Sigmoid colon (tissue), 7 donors: Measurements from ENCODE around the gene PNLIPRP2. TPM values are rescaled to one million over a fixed set of nuclear protein-coding genes. Genes with fewer than 3 reads are reported as not detected.

Source experiments
- DNase-seq: peaks from one replicate; pipeline ENCODE4 v3.0.0-alpha.2; 2019
- H3K27ac ChIP-seq, 4 donors: fragments of 200-600 bp; sonication (generic); one replicate each; pipeline ENCODE4 v1.5.1; 2016 to 2019; ENCODE audit warnings: mild to moderate bottlenecking in 1 of 4
- H3K27me3 ChIP-seq, 3 donors: fragments of 200-600 bp; sonication (generic); one replicate each; pipeline ENCODE4 v1.5.1; 2019; ENCODE audit warnings: mild to moderate bottlenecking in 1 of 3
- H3K36me3 ChIP-seq, 4 donors: fragments of 200-600 bp; sonication (generic); one replicate each; pipeline ENCODE4 v1.5.1; 2016 to 2019
- H3K4me1 ChIP-seq, 4 donors: fragments of 200-600 bp; sonication (generic); one replicate each; pipeline ENCODE4 v1.5.1; 2017 to 2019
- H3K4me3 ChIP-seq, 4 donors: fragments of 200-600 bp; sonication (generic); one replicate each; pipeline ENCODE4 v1.5.1; 2017 to 2019; ENCODE audit warnings: mild to moderate bottlenecking in 2 of 4, moderate library complexity in 1 of 4
- H3K9me3 ChIP-seq, 4 donors: fragments of 200-600 bp in 3 of 4; sonication (generic) in 3 of 4; one replicate each; pipeline versions ENCODE4 v1.5.1 to v1.6.1; 2013 to 2019
- EP300 ChIP-seq, 4 donors: sonication (generic); formaldehyde crosslinking; IDR thresholded peaks; one replicate each; pipeline ENCODE4 v1.6.1; 2017; ENCODE audit warnings: antibody characterized with exemption in 4 of 4
- POLR2A ChIP-seq, 2 donors: fragments of 450-650 bp; IDR thresholded peaks; one replicate each; pipeline ENCODE4 v1.6.1; 2016; ENCODE audit warnings: antibody characterized with exemption in 2 of 2, mild to moderate bottlenecking in 2 of 2, moderate library complexity in 2 of 2
- POLR2AphosphoS5 ChIP-seq, 4 donors: sonication (generic); formaldehyde crosslinking; IDR thresholded peaks; one replicate each; pipeline ENCODE4 v1.6.1; 2017; ENCODE audit warnings: antibody characterized with exemption in 4 of 4
- WGBS, 2 donors: extraction: QIAGEN DNeasy Blood & Tissue Kit; methylation state at CpG; one replicate each; pipeline ENCODE4 v1.1.7; 2013; 5-methylcytosine and 5-hydroxymethylcytosine counted together
- intact Hi-C: fragments of 100-400 bp; cut with DNase I; formaldehyde crosslinking; loops from one replicate; pipeline ENCODE4 v1.15.1; 2023
- polyA plus RNA-seq, 3 donors: library from polyadenylated mRNA; stranded (reverse); fragments of 200-250 nt; gene quantifications; one replicate each; pipeline ENCODE4 v1.2.3, GENCODE V29; 2013
- total RNA-seq, 4 donors: library from RNA; depleted of rRNA; stranded (reverse); fragments of >200 nt; gene quantifications; one replicate each; pipeline ENCODE4 v1.1.0, GENCODE V29; 2016
- TF ChIP-seq, protein P1 (sequence below), 4 experiments: fragments of 450-650 bp in 3 of 4; fragments of 200-600 bp in 1 of 4; IDR thresholded peaks; one replicate each; pipeline ENCODE4 v1.5.1; 2016 to 2019; ENCODE audit warnings: antibody characterized with exemption in 4 of 4, mild to moderate bottlenecking in 3 of 4, moderate library complexity in 2 of 4
- donor health status: healthy with polysubstance abuse.
- donor health status: Bipolar disorder and iron deficiency.
- donor health status: healthy.

Gene PNLIPRP2
- total and polyA plus RNA-seq, 7 donors = 0.95 to 1.8 TPM; not detected in 5

DNA sequence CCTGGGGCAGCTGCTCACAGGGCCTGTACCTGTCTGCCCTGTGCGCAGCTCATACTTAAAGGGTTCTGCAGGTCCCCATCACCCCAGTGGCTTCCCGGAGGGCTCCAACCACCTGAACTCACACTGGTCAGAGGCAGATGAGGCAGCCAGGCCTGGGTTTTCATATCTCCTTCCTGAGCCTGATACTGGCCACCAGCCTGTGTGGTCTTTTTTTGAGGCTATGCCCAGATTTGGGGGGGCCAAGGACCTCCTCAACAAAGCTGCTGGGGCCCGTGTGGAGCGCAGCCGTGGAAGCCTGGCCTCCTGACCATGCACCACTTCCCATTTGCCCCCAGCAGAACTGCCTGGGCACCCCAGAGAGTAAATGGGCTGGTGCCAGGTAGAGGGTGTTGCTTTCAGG lies 25.7 kb downstream of the PNLIPRP2 start:
- DNase-seq = no peak

DNA sequence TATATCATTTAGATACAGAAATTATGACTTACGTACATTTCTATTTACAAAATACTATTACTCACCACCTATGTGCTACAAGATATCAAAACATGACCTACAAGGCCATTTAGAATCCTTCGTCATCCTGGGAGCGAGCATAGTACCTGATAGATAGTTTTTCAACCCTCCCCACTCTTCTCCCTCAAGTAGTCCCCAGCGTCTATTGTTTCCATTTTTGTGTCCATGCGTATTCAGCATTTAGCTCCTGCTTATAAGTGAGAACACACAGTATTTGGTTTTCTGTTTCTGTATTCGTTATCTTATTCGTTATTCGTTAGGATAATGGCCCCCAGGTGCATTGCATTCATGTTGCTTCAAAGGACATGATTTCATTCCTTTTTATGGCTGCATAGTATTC lies 28.1 kb downstream of the PNLIPRP2 start:
- Histone ChIP-seq H3K9me3 (no peaks in the 10 kb centered on the region), H3K36me3 (no peaks in the 10 kb centered on the region), H3K4me1 (no peaks in the 10 kb centered on the region), H3K27ac (no peak overlapping the region), H3K27me3 (no peaks in the 10 kb centered on the region), H3K4me3 (no peak overlapping the region)
- intact Hi-C loops = no loop called here
- no peak for DNase-seq
- TF ChIP-seq POLR2AphosphoS5 (IDR thresholded peaks at IDR 0.05) (no peak), POLR2A (IDR thresholded peaks at IDR 0.05) (no peak), EP300 (IDR thresholded peaks at IDR 0.05) (no peak)
- TF ChIP-seq, protein P1, sequence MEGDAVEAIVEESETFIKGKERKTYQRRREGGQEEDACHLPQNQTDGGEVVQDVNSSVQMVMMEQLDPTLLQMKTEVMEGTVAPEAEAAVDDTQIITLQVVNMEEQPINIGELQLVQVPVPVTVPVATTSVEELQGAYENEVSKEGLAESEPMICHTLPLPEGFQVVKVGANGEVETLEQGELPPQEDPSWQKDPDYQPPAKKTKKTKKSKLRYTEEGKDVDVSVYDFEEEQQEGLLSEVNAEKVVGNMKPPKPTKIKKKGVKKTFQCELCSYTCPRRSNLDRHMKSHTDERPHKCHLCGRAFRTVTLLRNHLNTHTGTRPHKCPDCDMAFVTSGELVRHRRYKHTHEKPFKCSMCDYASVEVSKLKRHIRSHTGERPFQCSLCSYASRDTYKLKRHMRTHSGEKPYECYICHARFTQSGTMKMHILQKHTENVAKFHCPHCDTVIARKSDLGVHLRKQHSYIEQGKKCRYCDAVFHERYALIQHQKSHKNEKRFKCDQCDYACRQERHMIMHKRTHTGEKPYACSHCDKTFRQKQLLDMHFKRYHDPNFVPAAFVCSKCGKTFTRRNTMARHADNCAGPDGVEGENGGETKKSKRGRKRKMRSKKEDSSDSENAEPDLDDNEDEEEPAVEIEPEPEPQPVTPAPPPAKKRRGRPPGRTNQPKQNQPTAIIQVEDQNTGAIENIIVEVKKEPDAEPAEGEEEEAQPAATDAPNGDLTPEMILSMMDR (IDR thresholded peaks at IDR 0.05) = no peak
- WGBS, 2 donors = 80 to 90% methylated on average over 8 of the region's 8 CpGs

More for the DNA sequence above, 25.7 kb downstream of the PNLIPRP2 start:
- H3K27me3 ChIP-seq = no peaks in the 10 kb centered on the region
- no peaks in the 10 kb centered on the region for H3K9me3 ChIP-seq
- no peak overlapping the region for H3K4me3 ChIP-seq
- TF ChIP-seq POLR2AphosphoS5 (IDR thresholded peaks at IDR 0.05) = no peak
- TF ChIP-seq, protein P1 (IDR thresholded peaks at IDR 0.05) = no peak
- TF ChIP-seq POLR2A (IDR thresholded peaks at IDR 0.05) = no peak
- TF ChIP-seq EP300 (IDR thresholded peaks at IDR 0.05) = no peak
- H3K4me1 ChIP-seq = no peaks in the 10 kb centered on the region
- 94 to 95% methylated on average over 5 of the region's 5 CpGs for whole genome bisulfite sequencing, 2 donors
- intact Hi-C loops = no loop called here
- no peak overlapping the region for H3K27ac ChIP-seq
- no peaks in the 10 kb centered on the region for H3K36me3 ChIP-seq

DNA sequence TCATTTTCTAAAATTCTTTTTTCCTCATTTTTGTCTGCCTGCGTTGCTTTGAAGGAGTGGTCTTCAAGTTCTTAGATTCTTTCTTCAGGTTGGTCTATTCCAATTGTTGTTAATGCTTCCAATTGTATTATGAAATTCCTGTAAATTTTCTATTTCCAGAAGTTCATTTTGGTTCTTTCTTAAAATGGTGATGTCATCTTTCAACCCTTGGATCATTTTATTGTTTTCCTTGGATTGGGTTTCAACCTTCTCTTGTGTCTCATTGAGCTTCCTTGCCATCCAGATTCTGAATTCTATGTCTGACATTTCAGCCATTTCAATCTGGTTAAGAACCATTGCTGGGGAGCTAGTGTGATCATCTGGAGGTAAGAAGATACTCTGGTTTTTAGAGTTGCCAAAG lies 33.1 kb downstream of the PNLIPRP2 start:
- Histone ChIP-seq H3K4me1 (no peaks in the 10 kb centered on the region), H3K27me3 (peaks cover 0 to 5% (median 0%) of the 10 kb centered on the region in 3 donors), H3K9me3 (no peaks in the 10 kb centered on the region), H3K4me3 (no peak overlapping the region), H3K27ac (no peak overlapping the region), H3K36me3 (no peaks in the 10 kb centered on the region)
- DNase-seq = no peak
- TF ChIP-seq POLR2AphosphoS5 (IDR thresholded peaks at IDR 0.05) (no peak), EP300 (IDR thresholded peaks at IDR 0.05) (no peak), POLR2A (IDR thresholded peaks at IDR 0.05) (no peak)
- TF ChIP-seq, protein P1 (IDR thresholded peaks at IDR 0.05) = no peak
- intact Hi-C loops = no loop called here
- whole genome bisulfite sequencing, 2 donors = 90 to 91% methylated on average over 1 of the region's 1 CpG

DNA sequence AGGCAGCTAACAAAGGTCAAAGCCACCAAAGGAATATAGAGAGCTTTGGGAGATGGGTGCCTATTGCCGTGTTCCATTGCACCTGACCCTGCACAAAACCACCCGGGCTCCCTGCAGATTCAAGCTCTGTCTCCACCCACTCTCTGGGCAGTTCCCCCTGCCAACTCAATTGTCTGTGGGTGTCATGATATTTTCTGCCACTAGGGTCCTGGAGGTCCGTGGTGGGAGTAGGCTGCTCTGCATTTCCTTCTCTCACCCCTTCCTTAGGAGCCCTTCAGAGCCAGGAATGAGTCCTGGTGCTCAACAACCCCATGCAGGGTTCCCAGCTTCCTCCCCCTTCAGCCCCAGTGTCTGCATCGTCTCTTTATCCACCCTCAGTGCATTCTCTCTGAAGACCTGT lies 34.1 kb downstream of the PNLIPRP2 start:
- Histone ChIP-seq H3K27ac (no peak overlapping the region), H3K27me3 (peaks cover 0 to 5% (median 0%) of the 10 kb centered on the region in 3 donors), H3K36me3 (no peaks in the 10 kb centered on the region), H3K4me1 (no peaks in the 10 kb centered on the region), H3K9me3 (no peaks in the 10 kb centered on the region), H3K4me3 (no peak overlapping the region)
- no peak for DNase-seq
- TF ChIP-seq, protein P1 (IDR thresholded peaks at IDR 0.05) = no peak
- TF ChIP-seq POLR2AphosphoS5 (IDR thresholded peaks at IDR 0.05) (no peak), POLR2A (IDR thresholded peaks at IDR 0.05) (no peak), EP300 (IDR thresholded peaks at IDR 0.05) (no peak)
- WGBS, 2 donors = 71 to 81% methylated on average over 4 of the region's 4 CpGs
- intact Hi-C loops = no loop called here

DNA sequence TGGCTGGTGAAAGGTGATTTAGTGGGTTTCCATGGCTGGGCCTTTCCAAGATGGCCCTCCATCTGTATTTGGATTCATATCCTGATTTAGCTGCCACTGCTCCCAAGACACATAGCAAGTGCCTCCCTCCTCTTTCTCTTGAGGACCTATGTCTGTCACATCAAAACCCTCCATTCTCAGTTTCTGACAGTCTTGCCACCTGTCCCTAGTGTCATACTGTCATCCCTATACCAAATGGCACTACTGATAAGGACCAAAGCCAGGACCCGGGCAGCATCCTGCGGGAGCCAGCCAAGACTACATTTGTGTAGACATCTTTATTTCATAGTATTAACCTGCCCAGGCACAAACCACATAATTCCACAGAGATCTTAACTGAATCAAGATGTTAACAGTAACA lies 34.8 kb downstream of the PNLIPRP2 start:
- Histone ChIP-seq H3K36me3 (no peaks in the 10 kb centered on the region), H3K27me3 (peaks cover 0 to 5% (median 0%) of the 10 kb centered on the region in 3 donors), H3K27ac (no peak overlapping the region), H3K4me1 (no peaks in the 10 kb centered on the region), H3K4me3 (no peak overlapping the region), H3K9me3 (no peaks in the 10 kb centered on the region)
- DNase-seq = no peak
- intact Hi-C loops = no loop called here
- TF ChIP-seq POLR2A (IDR thresholded peaks at IDR 0.05) = no peak
- TF ChIP-seq, protein P1 (IDR thresholded peaks at IDR 0.05) = no peak
- TF ChIP-seq POLR2AphosphoS5 (IDR thresholded peaks at IDR 0.05) = no peak
- TF ChIP-seq EP300 (IDR thresholded peaks at IDR 0.05) = no peak
- WGBS, 2 donors = 95% methylated on average over 2 of the region's 2 CpGs
